ENCODE measurements around the gene CCDC9.

Gene CCDC9

GRCh38 chr19:47264629-47265028, 8.3 kb downstream of the CCDC9 start:
- peaks cover 55% of the 10 kb centered on the region for H3K36me3 ChIP-seq (ENCODE audit: insufficient read depth, low read length)
- no peaks in the 10 kb centered on the region for H3K4me1 ChIP-seq (ENCODE audit: insufficient read depth, low read length)
- 0 out of 2 replicates have a peak, but pooled peaks cover 4% of the 10 kb centered on the region for H3K79me2 ChIP-seq (ENCODE audit: insufficient read depth, low read length)
- no peak for DNase-seq
- no peak overlapping the region for H3K27ac ChIP-seq (ENCODE audit: low read length)
- no peak overlapping the region for H3K4me3 ChIP-seq (ENCODE audit: low read depth in 1 of 2, low read length in 2 of 2)
- H3K4me2 ChIP-seq (ENCODE audit: insufficient read depth, low read length), result no peak overlapping the region
- no peak for ATAC-seq (ENCODE audit: insufficient read depth, low read depth)
- no peaks in the 10 kb centered on the region for H3K27me3 ChIP-seq (ENCODE audit: insufficient read depth, low read length, poor library complexity)
- no peaks in the 10 kb centered on the region for H3K9me3 ChIP-seq (ENCODE audit: insufficient read depth, low read length, severe bottlenecking)
- TF ChIP-seq CTCF (IDR thresholded peaks at IDR 0.05; ENCODE audit: borderline replicate concordance, extremely low read depth, low read length, poor library complexity, severe bottlenecking) (no peak), EZH2 (IDR thresholded peaks at IDR 0.05; ENCODE audit: borderline replicate concordance, low read depth, low read length, severe bottlenecking) (no peak)
- no peak overlapping the region for H3K9ac ChIP-seq (ENCODE audit: low read depth, low read length)
- no peak overlapping the region for H2AFZ ChIP-seq (ENCODE audit: low read depth, low read length)
- H4K20me1 ChIP-seq (ENCODE audit: insufficient read depth, low read length), result no peaks in the 10 kb centered on the region

DNA sequence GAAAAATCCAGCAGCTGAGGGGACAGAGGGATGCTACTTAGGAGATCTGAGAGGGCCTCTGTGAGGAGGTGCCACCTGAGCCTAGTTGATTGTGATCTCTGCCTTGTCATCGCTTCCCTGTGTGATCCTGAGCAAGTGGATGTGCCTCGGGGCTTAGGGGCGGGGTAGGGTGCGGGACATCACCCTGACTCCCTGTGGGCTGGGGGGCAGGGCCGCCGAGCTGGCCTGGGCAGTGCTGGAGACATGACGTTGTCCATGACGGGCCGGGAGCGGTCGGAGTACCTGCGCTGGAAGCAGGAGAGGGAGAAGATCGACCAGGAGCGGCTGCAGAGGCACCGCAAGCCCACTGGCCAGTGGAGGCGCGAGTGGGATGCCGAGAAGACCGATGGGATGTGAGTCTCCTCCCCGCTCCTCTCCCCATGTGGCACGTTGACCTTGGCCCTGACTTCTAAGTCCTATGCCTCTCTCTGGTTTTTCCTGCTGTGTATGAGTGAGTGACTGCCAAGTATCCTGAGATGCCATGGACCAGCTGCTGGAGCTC, 10.1 kb downstream of the CCDC9 start:
- no peaks in the 10 kb centered on the region for H3K4me1 ChIP-seq (ENCODE audit: insufficient read depth, low read length)
- ATAC-seq (ENCODE audit: insufficient read depth, low read depth) (no peak), DNase-seq (no peak)
- H3K27me3 ChIP-seq (ENCODE audit: insufficient read depth, low read length, poor library complexity), result no peaks in the 10 kb centered on the region
- no peak overlapping the region for H3K27ac ChIP-seq (ENCODE audit: low read length)
- no peaks in the 10 kb centered on the region for H3K9me3 ChIP-seq (ENCODE audit: insufficient read depth, low read length, severe bottlenecking)
- no peak overlapping the region for H3K4me3 ChIP-seq (ENCODE audit: low read depth in 1 of 2, low read length in 2 of 2)
- H2AFZ ChIP-seq (ENCODE audit: low read depth, low read length), result no peak overlapping the region
- H3K4me2 ChIP-seq (ENCODE audit: insufficient read depth, low read length), result no peak overlapping the region
- no peak for TF ChIP-seq EZH2 (IDR thresholded peaks at IDR 0.05; ENCODE audit: borderline replicate concordance, low read depth, low read length, severe bottlenecking)
- TF ChIP-seq CTCF (IDR thresholded peaks at IDR 0.05; ENCODE audit: borderline replicate concordance, extremely low read depth, low read length, poor library complexity, severe bottlenecking), result no peak
- peaks cover 46% of the 10 kb centered on the region for H3K36me3 ChIP-seq (ENCODE audit: insufficient read depth, low read length)
- H3K9ac ChIP-seq (ENCODE audit: low read depth, low read length), result no peak overlapping the region
- H4K20me1 ChIP-seq (ENCODE audit: insufficient read depth, low read length), result no peaks in the 10 kb centered on the region
- H3K79me2 ChIP-seq (ENCODE audit: insufficient read depth, low read length), result no peaks in the 10 kb centered on the region

DNA sequence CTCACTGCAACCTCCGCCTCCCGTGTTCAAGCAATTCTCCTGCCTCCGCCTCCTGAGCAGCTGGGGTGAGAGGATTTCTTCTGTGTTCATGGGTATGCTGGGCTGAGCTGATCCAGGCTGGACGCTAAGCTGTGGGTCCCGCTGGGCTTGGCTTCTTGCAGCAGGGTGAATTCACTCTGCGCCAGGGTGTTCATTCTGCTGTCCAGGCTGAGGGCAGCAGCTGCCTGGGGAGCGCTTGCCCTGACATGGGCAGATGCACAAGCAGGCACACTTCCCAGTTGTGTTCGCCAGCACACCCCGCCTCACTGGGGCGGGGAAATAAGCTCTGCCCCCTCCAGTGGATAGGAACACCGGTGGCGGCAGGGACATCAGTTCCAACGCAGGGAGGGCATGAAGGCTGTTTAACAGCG, 11.0 kb downstream of the CCDC9 start:
- Histone ChIP-seq H3K36me3 (ENCODE audit: insufficient read depth, low read length) (peaks cover 44% of the 10 kb centered on the region), H3K4me1 (ENCODE audit: insufficient read depth, low read length) (peaks cover 6% of the 10 kb centered on the region), H4K20me1 (ENCODE audit: insufficient read depth, low read length) (no peaks in the 10 kb centered on the region), H2AFZ (ENCODE audit: low read depth, low read length) (no peak overlapping the region), H3K4me2 (ENCODE audit: insufficient read depth, low read length) (no peak overlapping the region), H3K9ac (ENCODE audit: low read depth, low read length) (no peak overlapping the region), H3K9me3 (ENCODE audit: insufficient read depth, low read length, severe bottlenecking) (no peaks in the 10 kb centered on the region), H3K27ac (ENCODE audit: low read length) (no peak overlapping the region; the same call in 1 of the 2 replicates), H3K4me3 (ENCODE audit: low read depth in 1 of 2, low read length in 2 of 2) (no peak overlapping the region), H3K79me2 (ENCODE audit: insufficient read depth, low read length) (no peaks in the 10 kb centered on the region), H3K27me3 (ENCODE audit: insufficient read depth, low read length, poor library complexity) (no peaks in the 10 kb centered on the region)
- TF ChIP-seq CTCF (IDR thresholded peaks at IDR 0.05; ENCODE audit: borderline replicate concordance, extremely low read depth, low read length, poor library complexity, severe bottlenecking), result no peak
- TF ChIP-seq EZH2 (IDR thresholded peaks at IDR 0.05; ENCODE audit: borderline replicate concordance, low read depth, low read length, severe bottlenecking), result no peak
- DNase-seq, result no peak
- ATAC-seq (ENCODE audit: insufficient read depth, low read depth), result no peak

Measured in DND-41 (cell line).